Urinary bladder (tissue), 4 donors: ENCODE data around the gene ZXDC. TPM values are rescaled to one million over a fixed set of nuclear protein-coding genes. Genes with fewer than 3 reads are reported as not detected.
A peak's percentile ranks its signal among the peaks of the same experiment; 100 is the strongest.

Experiments used
- DNase-seq: peaks from one replicate; pipeline ENCODE4 v3.0.0-alpha.2; 2015; ENCODE audit errors: extremely low spot score
- H3K27ac ChIP-seq: one replicate; pipeline ENCODE4 v1.5.1; 2013; ENCODE audit warnings: low read depth, mild to moderate bottlenecking, moderate library complexity
- H3K36me3 ChIP-seq: one replicate; pipeline ENCODE4 v1.6.1; 2013; ENCODE audit warnings: mild to moderate bottlenecking, moderate library complexity; ENCODE audit not compliant: insufficient read depth
- H3K4me1 ChIP-seq: one replicate; pipeline ENCODE4 v1.6.1; 2013; ENCODE audit warnings: mild to moderate bottlenecking, moderate library complexity; ENCODE audit not compliant: insufficient read depth
- H3K4me3 ChIP-seq: one replicate; pipeline ENCODE4 v1.5.1; 2013; ENCODE audit warnings: low read depth, low read length
- WGBS: extraction: QIAGEN DNeasy Blood & Tissue Kit; methylation state at CpG from one replicate; pipeline ENCODE4 v1.1.7; 2013; 5-methylcytosine and 5-hydroxymethylcytosine counted together
- polyA plus RNA-seq: library from polyadenylated mRNA; stranded (reverse); fragments of 200-250 nt; gene quantifications from one replicate; pipeline ENCODE4 v1.2.3, GENCODE V29; 2013
- total RNA-seq: library from RNA; depleted of rRNA; stranded (reverse); fragments of >200 nt; gene quantifications from one replicate; pipeline ENCODE4 v1.2.3, GENCODE V29; 2014
- donor health status: healthy with polysubstance abuse.
- donor health status: healthy.

Gene ZXDC
- total and polyA plus RNA-seq, 2 donors = 16.4 to 26.2 TPM

GRCh38 chr3:126401611-126402160 lies 74.0 kb downstream of the ZXDC start:
- WGBS = 77% methylated on average over 8 of the region's 8 CpGs
- no peak overlapping the region for H3K27ac ChIP-seq
- DNase-seq = no peak

DNA sequence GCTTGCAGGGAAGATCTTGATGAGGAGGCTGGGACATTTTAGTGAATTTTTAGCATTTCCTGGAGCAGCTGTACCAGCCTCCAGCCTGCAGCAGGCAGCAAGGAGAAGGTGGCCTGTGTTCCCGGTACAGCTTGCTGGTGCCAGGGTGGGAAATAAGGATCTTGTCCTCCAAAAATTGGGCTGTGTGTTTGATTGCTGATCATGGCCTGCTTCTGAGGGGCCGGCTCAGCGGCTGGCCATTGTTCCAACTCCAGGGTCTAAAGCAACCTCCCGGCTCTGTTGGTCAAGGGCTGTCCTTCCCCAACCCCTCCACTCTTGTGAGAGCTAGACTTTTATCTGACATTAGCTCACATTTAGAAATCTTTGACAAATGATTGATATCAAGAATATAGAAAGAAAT lies 75.9 kb downstream of the ZXDC start:
- Histone ChIP-seq H3K4me1 (no peaks in the 10 kb centered on the region), H3K4me3 (no peak overlapping the region), H3K27ac (no peak overlapping the region), H3K36me3 (no peaks in the 10 kb centered on the region)
- DNase-seq = no peak
- 90% methylated on average over 4 of the region's 4 CpGs for WGBS

More at GRCh38 chr3:126401611-126402160, 74.0 kb downstream of the ZXDC start:
- Histone ChIP-seq H3K4me3 (no peak overlapping the region), H3K36me3 (no peaks in the 10 kb centered on the region), H3K4me1 (no peaks in the 10 kb centered on the region)

DNA sequence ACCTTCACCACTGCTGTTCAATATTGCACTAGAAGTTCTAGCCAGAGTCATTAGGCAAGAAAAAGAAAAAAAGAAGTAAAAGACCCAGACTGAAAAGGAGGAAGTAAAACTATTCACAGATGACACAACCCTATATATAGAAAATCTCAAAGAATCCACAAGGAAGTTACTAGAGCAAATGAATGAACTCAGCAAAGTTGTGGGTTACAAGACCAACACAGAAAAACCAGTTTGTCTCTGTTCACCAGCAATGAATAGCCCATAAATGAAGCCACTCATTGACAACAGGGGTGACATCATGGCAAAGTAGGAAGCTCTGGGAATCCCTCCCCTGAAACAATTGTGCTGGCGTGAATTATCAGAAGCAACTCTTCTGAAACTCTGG lies 76.3 kb downstream of the ZXDC start:
- H3K4me3 ChIP-seq = no peak overlapping the region
- WGBS = 86% methylated on average over 1 of the region's 1 CpG
- no peak overlapping the region for H3K27ac ChIP-seq
- H3K4me1 ChIP-seq = no peaks in the 10 kb centered on the region
- DNase-seq = no peak
- H3K36me3 ChIP-seq = no peaks in the 10 kb centered on the region

GRCh38 chr3:126398423-126399350 lies 77.0 kb downstream of the ZXDC start:
- Histone ChIP-seq H3K4me3 (no peak overlapping the region), H3K36me3 (no peaks in the 10 kb centered on the region), H3K4me1 (no peaks in the 10 kb centered on the region), H3K27ac (no peak overlapping the region)
- WGBS = 86% methylated on average over 14 of the region's 14 CpGs
- no peak for DNase-seq

GRCh38 chr3:126397610-126398422 lies 77.9 kb downstream of the ZXDC start:
- Histone ChIP-seq H3K4me3 (no peak overlapping the region), H3K36me3 (no peaks in the 10 kb centered on the region), H3K27ac (no peak overlapping the region), H3K4me1 (no peaks in the 10 kb centered on the region)
- WGBS = 67% methylated on average over 13 of the region's 13 CpGs
- no peak for DNase-seq

DNA sequence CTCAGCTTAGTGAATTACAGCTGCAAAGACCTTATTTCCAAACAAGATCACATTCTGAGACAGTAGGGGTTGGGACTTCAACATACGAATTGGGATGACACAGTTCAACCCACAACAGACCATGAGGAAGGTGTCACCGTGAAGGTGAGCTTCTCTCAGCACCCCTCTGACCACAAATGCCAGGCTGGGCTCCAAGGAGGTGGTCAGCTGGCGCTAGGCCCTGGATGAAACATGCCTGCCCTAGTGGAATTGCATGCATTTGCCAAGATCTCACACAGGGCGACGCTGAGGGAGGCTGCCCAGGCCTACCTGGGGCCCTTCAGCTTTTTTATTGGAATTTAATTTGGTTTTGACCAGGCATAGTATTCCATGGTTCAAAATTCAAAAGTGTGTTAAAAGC lies 79.2 kb downstream of the ZXDC start:
- Histone ChIP-seq H3K4me1 (no peaks in the 10 kb centered on the region), H3K36me3 (no peaks in the 10 kb centered on the region), H3K27ac (no peak overlapping the region), H3K4me3 (no peak overlapping the region)
- DNase-seq = no peak
- 95% methylated on average over 5 of the region's 5 CpGs for WGBS

- 96% methylated on average over 6 of the region's 6 CpGs for WGBS
- Histone ChIP-seq H3K4me3 (no peak overlapping the region), H3K4me1 (no peaks in the 10 kb centered on the region), H3K27ac (no peak overlapping the region), H3K36me3 (no peaks in the 10 kb centered on the region)
- no peak for DNase-seq
Observed at GRCh38 chr3:126395846-126396513, 79.7 kb downstream of the ZXDC start.

GRCh38 chr3:126394977-126395321 lies 80.7 kb downstream of the ZXDC start:
- Histone ChIP-seq H3K36me3 (no peaks in the 10 kb centered on the region), H3K4me3 (peak overlapping the region; percentile 24), H3K27ac (no peak overlapping the region), H3K4me1 (no peaks in the 10 kb centered on the region)
- WGBS = 13% methylated on average over 30 of the region's 30 CpGs
- DNase-seq = no peak

DNA sequence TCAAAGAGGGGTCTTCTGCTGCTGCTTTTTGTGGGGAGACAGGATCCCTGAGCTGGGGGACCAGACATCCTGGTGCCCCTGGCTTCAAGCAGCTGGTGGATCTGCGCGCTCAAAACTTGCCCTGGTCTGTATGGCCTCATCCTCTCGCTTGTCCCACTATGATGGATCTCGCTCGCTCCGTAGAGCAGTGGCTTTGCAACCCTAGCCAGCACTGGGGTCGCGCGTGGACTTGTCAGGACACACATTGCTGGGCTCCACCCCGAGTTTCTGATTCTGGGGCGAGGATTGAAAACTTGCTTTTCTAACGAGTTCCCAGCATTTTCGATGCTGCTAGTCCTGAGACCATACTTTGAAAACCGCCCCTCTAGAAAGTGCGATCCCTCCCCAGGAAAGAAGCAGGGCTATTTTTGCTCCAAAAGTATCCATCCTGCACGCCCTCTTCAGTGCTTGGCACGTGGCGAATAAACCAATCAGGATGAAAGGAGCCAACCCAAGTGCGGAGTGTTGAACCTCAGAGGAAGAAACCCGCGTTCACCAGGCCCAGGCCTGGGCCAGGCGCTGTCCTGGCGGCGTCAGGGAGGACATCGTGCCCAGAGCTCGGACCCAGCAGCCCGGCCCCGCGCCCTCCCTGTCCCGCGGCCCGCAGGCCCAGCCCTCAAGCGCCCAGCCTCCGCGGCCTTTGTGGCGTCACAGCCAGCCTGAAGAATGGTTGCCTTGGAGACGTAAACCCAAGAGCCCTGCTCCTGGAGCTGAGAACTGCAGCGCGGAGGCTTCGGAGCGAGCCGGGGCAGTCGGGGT lies 81.3 kb downstream of the ZXDC start, which contains the start of gene CFAP100:
Gene CFAP100, plus strand, starts transcription at position 731 of the 798 bp plus-strand sequence. CDS start 1,092 bp downstream, outside the sequence.
- 33% methylated on average over 43 of the region's 43 CpGs for WGBS
- no peak within 1 kb of the TSS for H3K27ac ChIP-seq
- no peaks in the 10 kb centered on the region for H3K4me1 ChIP-seq
- H3K4me3 ChIP-seq = peak within 1 kb of the TSS; percentile 24
- H3K36me3 ChIP-seq = no peaks in the 10 kb centered on the region
- DNase-seq = peak; percentile 15

- DNase-seq = no peak
- Histone ChIP-seq H3K4me1 (no peaks in the 10 kb centered on the region), H3K4me3 (no peak overlapping the region), H3K36me3 (no peaks in the 10 kb centered on the region), H3K27ac (no peak overlapping the region)
- 95% methylated on average over 4 of the region's 4 CpGs for WGBS
Observed at GRCh38 chr3:126393563-126393962, 82.1 kb downstream of the ZXDC start.

DNA sequence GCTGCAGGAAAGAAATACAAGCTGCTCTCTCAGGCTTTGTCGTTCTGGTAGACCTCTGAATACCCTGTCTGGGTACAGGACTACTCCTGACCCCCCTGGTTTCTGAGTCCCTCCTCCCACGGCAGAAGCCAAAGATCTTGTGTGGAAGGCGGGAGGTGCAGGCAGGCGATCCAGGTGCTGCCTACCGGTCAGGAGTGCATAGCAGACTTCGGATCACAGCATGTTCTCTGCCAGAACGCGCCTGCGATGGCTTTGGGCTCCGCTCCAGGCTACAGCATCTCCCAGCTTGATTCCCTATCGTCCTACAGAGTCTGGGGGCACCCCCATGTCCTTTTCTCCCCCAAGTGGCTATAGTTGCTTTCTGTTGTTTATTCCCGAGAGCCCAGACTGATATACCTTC lies 83.4 kb downstream of the ZXDC start:
- no peak overlapping the region for H3K27ac ChIP-seq
- H3K36me3 ChIP-seq = no peaks in the 10 kb centered on the region
- WGBS = 79% methylated on average over 12 of the region's 12 CpGs
- no peak for DNase-seq
- H3K4me3 ChIP-seq = no peak overlapping the region
- no peaks in the 10 kb centered on the region for H3K4me1 ChIP-seq

DNA sequence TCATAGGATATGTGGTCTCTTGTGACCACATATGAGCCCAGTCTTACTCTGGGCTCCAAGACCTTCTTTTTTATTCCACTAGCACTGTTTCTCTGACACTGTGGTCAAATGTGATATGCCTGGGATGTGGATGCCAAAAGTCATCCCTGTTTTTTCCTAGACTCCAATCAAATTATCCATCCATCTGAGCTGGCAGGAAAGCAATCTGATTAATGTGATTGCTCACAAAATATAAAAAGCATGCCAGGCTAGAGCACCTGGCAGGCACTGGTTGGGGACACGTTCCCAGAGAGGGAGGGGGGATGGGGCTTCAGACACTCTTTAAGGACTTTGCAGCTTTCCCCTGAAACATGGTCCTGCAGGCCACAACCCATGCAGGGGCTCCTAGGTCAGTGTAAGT lies 84.1 kb downstream of the ZXDC start:
- no peak overlapping the region for H3K27ac ChIP-seq
- DNase-seq = no peak
- H3K4me3 ChIP-seq = no peak overlapping the region
- H3K36me3 ChIP-seq = no peaks in the 10 kb centered on the region
- H3K4me1 ChIP-seq = no peaks in the 10 kb centered on the region
- WGBS = 50% methylated on average over 1 of the region's 1 CpG

- H3K27ac ChIP-seq = no peak overlapping the region
- no peaks in the 10 kb centered on the region for H3K36me3 ChIP-seq
- H3K4me3 ChIP-seq = no peak overlapping the region
- DNase-seq = no peak
- WGBS = 83% methylated on average over 4 of the region's 4 CpGs
- H3K4me1 ChIP-seq = no peaks in the 10 kb centered on the region
Observed at GRCh38 chr3:126390751-126391150, 84.9 kb downstream of the ZXDC start.
